OCI-M2 (cell line): ENCODE measurements around the gene LACRT.

Experiments
- DNase-seq: peaks from one replicate; lab custom pipeline; 2025; ENCODE audit not compliant: unreplicated experiment; lab: John Stamatoyannopoulos, UW

LACRT gene

GRCh38 chr12:54603173-54603814, 31.4 kb downstream of the LACRT start:
- DNase-seq = no peak

- no peak for DNase-seq
Observed at GRCh38 chr12:54602661-54603060, 32.0 kb downstream of the LACRT start.

- DNase-seq = no peak
Observed at GRCh38 chr12:54601841-54602240, 32.9 kb downstream of the LACRT start.

- DNase-seq = no peak
Observed at GRCh38 chr12:54598970-54599369, 35.7 kb downstream of the LACRT start.

- peak; percentile 16 for DNase-seq
Observed at GRCh38 chr12:54596526-54596946, 38.2 kb downstream of the LACRT start.

GRCh38 chr12:54595471-54595870, 39.2 kb downstream of the LACRT start:
- no peak for DNase-seq

GRCh38 chr12:54593725-54594124, 41.0 kb downstream of the LACRT start:
- DNase-seq = no peak

- no peak for DNase-seq
Observed at GRCh38 chr12:54593135-54593534, 41.6 kb downstream of the LACRT start.

GRCh38 chr12:54592316-54592715, 42.4 kb downstream of the LACRT start:
- no peak for DNase-seq

GRCh38 chr12:54590978-54591591, 43.6 kb downstream of the LACRT start:
- DNase-seq = no peak

- DNase-seq = no peak
Observed at GRCh38 chr12:54589964-54590363, 44.7 kb downstream of the LACRT start.

- no peak for DNase-seq
Observed at GRCh38 chr12:54588890-54589267, 45.8 kb downstream of the LACRT start.

GRCh38 chr12:54588110-54588889, 46.4 kb downstream of the LACRT start, which contains the start of gene PPP1R1A:
PPP1R1A (minus strand) TSS chr12:54588659; CDS start chr12:54588488, 171 bp downstream.
- no peak for DNase-seq

- DNase-seq = no peak
Observed at GRCh38 chr12:54587315-54587873, 47.3 kb downstream of the LACRT start.

- DNase-seq = no peak
Observed at GRCh38 chr12:54586620-54587019, 48.1 kb downstream of the LACRT start.

- DNase-seq = no peak
Observed at GRCh38 chr12:54585243-54585642, 49.5 kb downstream of the LACRT start.

GRCh38 chr12:54584128-54584527, 50.6 kb downstream of the LACRT start:
- DNase-seq = no peak

- no peak for DNase-seq
Observed at GRCh38 chr12:54583726-54584125, 51.0 kb downstream of the LACRT start.

- no peak for DNase-seq
Observed at GRCh38 chr12:54581412-54581811, 53.3 kb downstream of the LACRT start.
